ENCODE data around the gene KIF11.

KIF11 gene

DNA sequence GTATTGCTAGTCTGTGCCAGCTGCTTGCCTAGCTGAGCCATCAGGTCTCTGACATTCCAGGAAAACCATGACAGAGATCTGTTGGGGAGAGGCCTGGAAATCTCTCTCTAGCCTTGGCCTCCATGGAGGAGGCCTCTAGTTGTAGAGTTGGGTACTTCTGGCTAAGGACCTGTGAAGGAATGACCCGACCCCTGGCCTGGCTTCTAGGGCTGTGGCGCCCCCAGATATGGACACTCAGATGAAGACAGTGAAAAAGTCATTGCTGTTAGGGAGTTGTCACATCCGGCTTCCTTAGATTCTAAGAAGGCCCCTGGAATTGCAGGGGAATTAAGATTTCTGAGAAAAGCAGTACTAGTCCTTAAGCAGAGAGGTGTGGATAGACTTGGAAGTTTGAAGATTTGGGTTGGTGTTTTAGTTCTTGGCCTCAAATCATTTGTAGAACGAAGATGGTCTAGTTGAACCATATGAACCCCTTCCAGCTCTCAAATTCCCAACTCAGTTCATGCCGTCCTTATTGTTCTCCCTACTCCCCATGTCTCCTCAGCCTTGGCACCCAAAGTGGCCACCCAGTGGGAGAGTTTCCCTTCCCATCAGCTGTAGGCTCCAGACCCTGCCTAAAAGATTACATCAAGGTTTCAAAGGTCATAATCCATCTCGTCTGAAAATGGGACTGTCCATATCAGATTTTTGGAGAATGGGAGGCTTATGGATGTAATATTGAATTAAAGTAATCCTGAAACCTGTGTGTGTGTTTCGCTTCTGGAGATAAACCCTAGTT lies 103.9 kb downstream of the KIF11 start:
- H3K79me2 ChIP-seq (ENCODE audit: insufficient read depth, low read depth) = no peaks in the 10 kb centered on the region
- no peaks in the 10 kb centered on the region for H4K20me1 ChIP-seq (ENCODE audit: insufficient read depth)
- H3K4me1 ChIP-seq (ENCODE audit: low read depth, poor library complexity, severe bottlenecking) = no peaks in the 10 kb centered on the region
- TF ChIP-seq, protein P1, sequence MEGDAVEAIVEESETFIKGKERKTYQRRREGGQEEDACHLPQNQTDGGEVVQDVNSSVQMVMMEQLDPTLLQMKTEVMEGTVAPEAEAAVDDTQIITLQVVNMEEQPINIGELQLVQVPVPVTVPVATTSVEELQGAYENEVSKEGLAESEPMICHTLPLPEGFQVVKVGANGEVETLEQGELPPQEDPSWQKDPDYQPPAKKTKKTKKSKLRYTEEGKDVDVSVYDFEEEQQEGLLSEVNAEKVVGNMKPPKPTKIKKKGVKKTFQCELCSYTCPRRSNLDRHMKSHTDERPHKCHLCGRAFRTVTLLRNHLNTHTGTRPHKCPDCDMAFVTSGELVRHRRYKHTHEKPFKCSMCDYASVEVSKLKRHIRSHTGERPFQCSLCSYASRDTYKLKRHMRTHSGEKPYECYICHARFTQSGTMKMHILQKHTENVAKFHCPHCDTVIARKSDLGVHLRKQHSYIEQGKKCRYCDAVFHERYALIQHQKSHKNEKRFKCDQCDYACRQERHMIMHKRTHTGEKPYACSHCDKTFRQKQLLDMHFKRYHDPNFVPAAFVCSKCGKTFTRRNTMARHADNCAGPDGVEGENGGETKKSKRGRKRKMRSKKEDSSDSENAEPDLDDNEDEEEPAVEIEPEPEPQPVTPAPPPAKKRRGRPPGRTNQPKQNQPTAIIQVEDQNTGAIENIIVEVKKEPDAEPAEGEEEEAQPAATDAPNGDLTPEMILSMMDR (conservative IDR thresholded peaks at IDR 0.05; ENCODE audit: low read depth, low read length) = no peak
- no peak overlapping the region for H3K4me2 ChIP-seq
- no peak overlapping the region for H3K9ac ChIP-seq
- no peak overlapping the region for H2AFZ ChIP-seq (ENCODE audit: low read depth)
- no peak overlapping the region for H3K27ac ChIP-seq
- no peak overlapping the region for H3K4me3 ChIP-seq (IDR thresholded peaks at IDR 0.05; ENCODE audit: insufficient read depth, low read depth, low read length)
- H3K27me3 ChIP-seq (ENCODE audit: insufficient read depth, low read depth) = no peaks in the 10 kb centered on the region
- no peaks in the 10 kb centered on the region for H3K36me3 ChIP-seq (ENCODE audit: insufficient read depth)

DNA sequence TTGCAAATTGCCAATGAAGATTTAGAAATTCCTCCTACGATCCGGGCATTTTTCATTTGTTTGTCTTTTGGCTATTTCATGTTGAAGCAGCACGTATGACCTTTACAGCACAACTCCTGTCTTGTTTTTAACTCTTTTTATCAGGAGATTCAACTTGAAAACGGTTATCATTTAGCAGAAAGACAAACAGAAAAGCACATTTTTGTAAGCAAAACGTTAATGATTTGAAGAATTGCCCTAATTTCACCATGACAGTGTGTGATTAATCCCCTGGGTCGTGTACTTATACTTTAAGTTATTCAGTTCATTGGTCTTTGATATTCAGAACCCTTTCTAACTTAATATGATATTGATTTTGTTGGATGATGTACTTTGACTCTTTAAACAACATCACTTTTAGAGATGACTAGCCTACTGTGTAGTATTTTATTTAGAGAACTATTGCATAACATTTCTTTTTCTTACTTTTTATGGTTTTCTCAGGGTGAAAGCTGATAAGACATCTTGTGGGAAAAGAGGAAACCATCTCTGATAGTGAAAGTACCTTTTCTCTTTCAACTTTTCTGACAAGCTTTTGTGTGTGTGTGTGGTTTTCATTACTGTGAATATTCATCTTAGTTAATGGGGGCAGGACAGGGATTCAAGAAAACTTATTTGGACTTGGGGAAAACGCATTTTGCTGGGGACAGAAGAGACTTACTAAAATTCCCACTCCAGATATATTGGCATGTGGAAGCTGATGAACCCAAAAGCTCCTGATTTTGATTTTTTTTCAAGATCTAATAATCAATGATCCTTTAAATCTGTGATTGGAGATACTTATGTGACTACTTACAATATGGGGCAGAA lies 105.0 kb downstream of the KIF11 start:
- no peaks in the 10 kb centered on the region for H4K20me1 ChIP-seq (ENCODE audit: insufficient read depth)
- no peak overlapping the region for H3K27ac ChIP-seq
- H3K79me2 ChIP-seq (ENCODE audit: insufficient read depth, low read depth) = no peaks in the 10 kb centered on the region
- H3K27me3 ChIP-seq (ENCODE audit: insufficient read depth, low read depth) = no peaks in the 10 kb centered on the region
- no peak overlapping the region for H3K4me2 ChIP-seq
- no peaks in the 10 kb centered on the region for H3K36me3 ChIP-seq (ENCODE audit: insufficient read depth)
- no peak overlapping the region for H3K9ac ChIP-seq
- no peak overlapping the region for H2AFZ ChIP-seq (ENCODE audit: low read depth)
- TF ChIP-seq, protein P1 (conservative IDR thresholded peaks at IDR 0.05; ENCODE audit: low read depth, low read length) = no peak
- H3K4me3 ChIP-seq (IDR thresholded peaks at IDR 0.05; ENCODE audit: insufficient read depth, low read depth, low read length) = no peak overlapping the region
- H3K4me1 ChIP-seq (ENCODE audit: low read depth, poor library complexity, severe bottlenecking) = no peaks in the 10 kb centered on the region

DNA sequence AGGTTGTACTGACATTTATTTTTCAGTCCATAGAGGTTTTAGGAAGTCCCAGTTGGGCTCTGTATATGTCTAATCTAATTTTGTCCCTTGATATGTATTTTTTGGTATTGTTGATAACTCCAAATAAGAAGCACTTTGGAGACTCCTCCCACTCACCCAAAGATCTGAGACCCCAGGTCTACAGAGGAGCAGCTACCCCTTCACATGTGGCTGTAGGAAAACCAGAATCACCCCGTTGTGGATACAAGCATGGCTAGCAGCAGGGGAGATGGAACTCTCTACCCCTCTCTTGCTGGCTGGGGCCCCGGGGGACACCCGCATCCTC lies 106.2 kb downstream of the KIF11 start:
- Histone ChIP-seq H3K4me3 (IDR thresholded peaks at IDR 0.05; ENCODE audit: insufficient read depth, low read depth, low read length) (no peak overlapping the region), H3K4me2 (no peak overlapping the region), H2AFZ (ENCODE audit: low read depth) (no peak overlapping the region), H3K9ac (no peak overlapping the region), H3K27me3 (ENCODE audit: insufficient read depth, low read depth) (no peaks in the 10 kb centered on the region), H3K27ac (no peak overlapping the region), H3K4me1 (ENCODE audit: low read depth, poor library complexity, severe bottlenecking) (no peaks in the 10 kb centered on the region), H3K79me2 (ENCODE audit: insufficient read depth, low read depth) (no peaks in the 10 kb centered on the region), H4K20me1 (ENCODE audit: insufficient read depth) (no peaks in the 10 kb centered on the region), H3K36me3 (ENCODE audit: insufficient read depth) (no peaks in the 10 kb centered on the region)
- TF ChIP-seq, protein P1 (conservative IDR thresholded peaks at IDR 0.05; ENCODE audit: low read depth, low read length) = no peak

DNA sequence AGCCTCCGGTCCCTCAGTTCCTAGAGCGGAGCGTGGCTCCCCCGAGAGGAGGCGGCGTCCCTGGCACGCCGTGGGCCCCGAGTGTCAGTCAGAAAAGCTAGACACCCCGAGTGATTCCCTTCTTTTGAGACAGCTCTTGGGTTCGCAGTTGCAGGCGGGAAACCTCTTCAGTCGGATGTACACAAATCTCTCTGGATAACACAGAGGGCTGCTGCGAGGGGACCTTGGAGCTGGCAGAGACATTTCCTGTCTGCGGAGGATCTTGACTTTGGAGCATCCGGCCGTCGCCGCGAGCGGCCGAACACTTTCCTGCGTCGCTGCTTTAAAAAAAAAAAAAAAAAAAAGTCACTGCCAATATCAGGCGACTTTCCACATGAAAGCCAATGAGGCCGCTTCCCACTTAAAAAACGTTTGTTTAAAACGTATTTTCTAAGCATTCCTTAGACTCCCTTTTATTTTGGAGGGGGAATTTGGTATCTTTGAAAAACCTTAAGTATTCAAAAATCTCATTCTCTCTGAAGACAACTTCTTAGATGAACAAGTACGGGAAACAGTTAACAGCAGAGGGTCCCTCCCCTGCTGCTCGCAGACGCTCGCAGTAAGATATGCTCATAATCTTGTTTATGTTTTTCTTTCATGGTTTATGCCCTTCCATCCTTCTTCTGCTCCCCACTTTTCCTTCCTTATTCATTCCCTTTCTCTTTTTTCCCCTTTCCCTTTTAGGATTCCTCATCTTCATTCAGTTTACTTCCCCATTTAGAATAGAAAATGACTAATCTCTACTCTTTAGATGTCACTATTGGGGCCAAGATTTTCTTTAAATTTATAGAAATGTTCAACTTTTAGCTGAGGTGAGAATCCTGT lies 106.8 kb downstream of the KIF11 start:
- Histone ChIP-seq H3K79me2 (ENCODE audit: insufficient read depth, low read depth) (no peaks in the 10 kb centered on the region), H3K9ac (no peak overlapping the region), H3K4me3 (IDR thresholded peaks at IDR 0.05; ENCODE audit: insufficient read depth, low read depth, low read length) (no peak overlapping the region), H3K36me3 (ENCODE audit: insufficient read depth) (no peaks in the 10 kb centered on the region), H3K4me2 (no peak overlapping the region), H2AFZ (ENCODE audit: low read depth) (no peak overlapping the region), H3K4me1 (ENCODE audit: low read depth, poor library complexity, severe bottlenecking) (no peaks in the 10 kb centered on the region), H3K27ac (no peak overlapping the region), H3K27me3 (ENCODE audit: insufficient read depth, low read depth) (no peaks in the 10 kb centered on the region), H4K20me1 (ENCODE audit: insufficient read depth) (no peaks in the 10 kb centered on the region)
- TF ChIP-seq, protein P1 (conservative IDR thresholded peaks at IDR 0.05; ENCODE audit: low read depth, low read length) = no peak

Measured in KMS-11 (cell line).